ENCODE data around the gene ADPRHL1. TPM values are rescaled to one million over a fixed set of nuclear protein-coding genes. Genes with fewer than 3 reads are reported as not detected.

Gene ADPRHL1
- total RNA-seq, 1 experiment from 2014 or later = 2.7 TPM

GRCh38 chr13:113378825-113379224 is 74.5 kb downstream of the ADPRHL1 start:
- Histone ChIP-seq H2AK5ac (ENCODE audit: insufficient read length, low read length) (no peak overlapping the region), H2BK5ac (ENCODE audit: insufficient read length, low read length) (no peak overlapping the region), H3K9me3 (ENCODE audit: control insufficient read depth, low read depth, low read length) (no peaks in the 10 kb centered on the region), H3K27ac (ENCODE audit: insufficient read length, low read depth, low read length) (no peak overlapping the region), H3K4me1 (ENCODE audit: insufficient read depth, low read length) (peaks cover 2% of the 10 kb centered on the region; the same call in 1 of the 2 replicates), H4K8ac (replicated peaks; ENCODE audit: insufficient read length, low read depth, low read length) (no peak overlapping the region), H3T11ph (ENCODE audit: low read length) (no peak overlapping the region), H3K14ac (ENCODE audit: insufficient read depth, low read length) (no peak overlapping the region; the same call in 1 of the 2 replicates), H2AFZ (ENCODE audit: low read length) (no peak overlapping the region), H2BK15ac (ENCODE audit: low read depth, low read length) (no peak overlapping the region), H3K4ac (ENCODE audit: low read depth, low read length) (no peak overlapping the region), H3K27me3 (ENCODE audit: insufficient read depth, low read length) (no peaks in the 10 kb centered on the region), H3K4me2 (ENCODE audit: insufficient read depth, insufficient read length, low read length) (no peak overlapping the region), H3K79me2 (ENCODE audit: insufficient read depth, low read length) (no peaks in the 10 kb centered on the region), H3K9ac (ENCODE audit: extremely low read depth, insufficient read length, low read length) (no peak overlapping the region), H3K56ac (ENCODE audit: insufficient read length, low read depth, low read length) (no peak overlapping the region), H3K23ac (ENCODE audit: insufficient read length, low read depth, low read length) (no peak overlapping the region), H2BK12ac (ENCODE audit: insufficient read length, low read depth, low read length) (no peak overlapping the region), H3K79me1 (ENCODE audit: insufficient read depth, low read depth, low read length, poor library complexity, severe bottlenecking) (no peaks in the 10 kb centered on the region), H3K18ac (ENCODE audit: insufficient read length, low read depth, low read length) (no peak overlapping the region), H2BK120ac (ENCODE audit: low read depth, low read length, poor library complexity, severe bottlenecking) (no peak overlapping the region), H3K23me2 (ENCODE audit: insufficient read length, low read depth, low read length, poor library complexity, severe bottlenecking) (no peaks in the 10 kb centered on the region), H4K5ac (ENCODE audit: insufficient read length, low read depth, low read length) (no peak overlapping the region), H4K20me1 (ENCODE audit: control insufficient read depth, insufficient read depth, insufficient read length) (no peaks in the 10 kb centered on the region), H2BK20ac (ENCODE audit: low read depth, low read length, poor library complexity, severe bottlenecking) (no peak overlapping the region), H4K91ac (ENCODE audit: insufficient read length, low read depth, low read length) (no peak overlapping the region)
- Mint-ChIP-seq H3K9me3 (peaks cover 55 to 58% of the 10 kb centered on the region in 2 experiments), H3K4me3 (no peak overlapping the region), H3K27ac (peak overlapping the region in 2 of 3 experiments; percentile 23 to 52; a peak in 2 of 7 replicates), H3K4me1 (peaks cover 32 to 36% of the 10 kb centered on the region in 2 experiments), H3K27me3 (ENCODE audit: low read depth) (peaks cover 8% of the 10 kb centered on the region; the same call in 1 of the 2 replicates), H3K36me3 (ENCODE audit: insufficient read depth in 1 of 3, low read depth in 3 of 3) (peaks cover 22 to 48% (median 35%) of the 10 kb centered on the region in 3 experiments)
- DNase-seq = no peak
- no CpG with 5 or more reads among the region's 10 CpGs for WGBS (ENCODE audit: extremely low coverage, insufficient read length, low lambda C conversion rate)
- no peak for TF ChIP-seq CTCF (conservative IDR thresholded peaks at IDR 0.05)
